GM19193 (cell line): ENCODE data around the gene MAP6D1.

Experiments
- POLR2A ChIP-seq: IDR thresholded peaks from 4 replicates; pipeline ENCODE4 v1.6.1; 2011; ENCODE audit not compliant: insufficient read depth, insufficient read length; ENCODE audit errors: extremely low read depth

The MAP6D1 gene

DNA sequence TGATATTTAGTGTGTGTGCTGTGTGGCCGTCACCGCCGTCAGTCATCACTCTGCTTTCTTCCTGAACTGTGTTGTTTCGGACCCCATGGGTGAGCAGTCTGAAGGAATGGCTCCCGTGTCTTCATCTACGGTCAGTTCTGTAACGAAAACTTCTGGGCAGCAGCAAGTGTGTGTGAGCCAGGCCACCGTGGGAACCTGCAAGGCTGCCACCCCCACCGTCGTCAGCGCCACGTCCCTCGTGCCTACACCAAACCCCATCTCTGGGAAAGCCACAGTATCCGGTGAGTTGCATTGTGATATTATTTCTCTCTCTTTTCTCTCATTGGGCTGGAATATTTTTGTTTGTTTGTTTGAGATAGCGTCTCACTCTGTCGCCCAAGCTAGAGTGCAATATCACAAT lies 34.7 kb downstream of the MAP6D1 start:
- TF ChIP-seq POLR2A, result no peak

GRCh38 chr3:183789826-183790225 lies 35.6 kb downstream of the MAP6D1 start:
- TF ChIP-seq POLR2A, result no peak

GRCh38 chr3:183782576-183783276 lies 42.7 kb downstream of the MAP6D1 start:
- no peak for TF ChIP-seq POLR2A

DNA sequence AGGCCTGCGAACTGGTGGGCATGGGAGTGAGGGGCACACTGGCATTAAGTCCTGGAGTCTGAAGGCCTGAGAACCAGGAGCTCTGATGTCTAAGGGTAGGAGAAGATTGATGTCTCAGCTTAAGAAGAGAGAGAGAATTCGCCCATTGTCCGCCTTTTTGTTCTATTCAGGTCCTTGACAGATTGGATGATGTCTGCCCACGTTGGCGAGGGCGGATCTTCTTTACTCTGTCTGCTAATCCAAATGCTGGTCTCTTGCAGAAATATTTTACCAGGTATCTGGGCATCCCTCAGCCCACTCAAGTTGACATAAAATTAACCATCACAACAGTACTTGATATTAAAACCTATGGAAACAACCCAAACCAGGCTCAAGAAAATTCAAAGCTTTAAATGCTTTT lies 44.1 kb downstream of the MAP6D1 start:
- no peak for TF ChIP-seq POLR2A

DNA sequence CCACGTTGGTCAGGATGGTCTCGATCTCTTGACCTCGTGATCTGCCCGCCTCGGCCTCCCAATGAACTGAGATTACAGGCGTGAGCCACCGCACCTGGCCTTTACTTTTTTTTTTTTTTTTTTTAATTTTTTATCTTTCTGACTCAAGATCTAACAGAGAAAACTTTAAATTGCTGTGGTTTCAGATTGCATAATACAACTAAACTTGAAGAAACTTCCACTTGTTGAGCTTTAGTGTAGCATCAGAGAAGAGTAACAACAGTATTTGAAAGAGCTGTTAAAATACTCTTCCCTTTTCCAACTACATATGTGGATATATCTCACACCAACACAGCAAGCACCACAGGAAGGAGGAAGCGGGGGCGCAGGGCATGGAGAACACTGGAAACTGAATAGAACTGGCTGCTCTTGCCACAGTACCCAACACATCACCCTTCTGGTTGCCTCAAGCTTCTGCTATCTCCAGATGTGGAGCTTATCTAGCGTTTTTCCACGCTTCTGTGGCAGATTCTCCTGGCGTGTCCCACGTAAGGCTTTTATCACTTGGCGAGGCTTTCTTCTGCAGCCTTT lies 45.4 kb downstream of the MAP6D1 start:
- TF ChIP-seq POLR2A, result no peak

DNA sequence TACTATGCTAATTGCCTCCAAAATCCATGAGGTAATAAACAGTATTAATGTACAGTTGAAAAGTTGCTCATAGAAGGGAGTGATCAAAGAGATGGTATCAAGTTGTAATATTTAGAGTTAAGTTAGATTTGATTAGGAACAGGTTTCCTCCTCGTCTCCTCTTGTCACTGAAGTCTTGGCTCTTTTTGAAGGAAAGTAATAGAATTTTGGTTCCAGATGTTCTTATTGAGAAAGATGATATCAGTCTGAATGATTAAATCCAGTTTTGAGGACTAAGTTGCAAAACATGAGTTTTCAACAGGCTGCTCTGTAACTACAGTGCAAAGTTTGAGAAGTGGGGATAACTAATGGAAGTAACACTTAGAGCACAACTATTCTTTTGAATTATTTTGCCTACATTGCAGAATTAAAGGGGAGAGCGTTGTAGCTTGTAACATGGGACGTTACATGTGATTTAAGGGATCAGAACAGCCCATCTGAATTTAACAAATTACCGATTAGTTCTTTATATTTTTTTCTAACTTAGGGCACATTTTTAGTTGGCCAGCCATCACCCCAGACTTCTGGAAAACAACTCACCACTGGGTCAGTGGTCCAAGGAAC lies 48.3 kb downstream of the MAP6D1 start:
- TF ChIP-seq POLR2A, result no peak

DNA sequence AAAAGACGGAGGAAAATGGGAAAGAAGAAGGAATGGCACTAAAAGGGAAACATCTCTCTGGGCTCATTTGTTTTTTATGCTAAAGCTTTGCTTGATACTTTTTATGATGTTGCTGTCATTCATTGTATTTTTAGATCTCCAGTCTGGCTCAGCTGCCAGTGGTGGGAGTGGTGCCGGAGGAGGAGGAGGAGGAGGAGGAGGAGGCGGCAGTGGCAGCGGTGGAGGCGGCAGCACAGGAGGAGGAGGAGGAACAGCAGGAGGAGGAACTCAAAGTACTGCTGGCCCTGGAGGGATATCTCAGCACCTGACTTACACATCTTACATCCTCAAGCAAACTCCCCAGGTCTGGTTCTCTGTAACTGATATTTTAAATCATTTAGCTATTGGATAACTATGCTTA lies 49.6 kb downstream of the MAP6D1 start:
- no peak for TF ChIP-seq POLR2A

GRCh38 chr3:183774631-183775030 lies 50.7 kb downstream of the MAP6D1 start:
- TF ChIP-seq POLR2A, result no peak

GRCh38 chr3:183769453-183769852 lies 55.9 kb downstream of the MAP6D1 start:
- TF ChIP-seq POLR2A, result no peak

GRCh38 chr3:183768114-183768513 lies 57.3 kb downstream of the MAP6D1 start:
- no peak for TF ChIP-seq POLR2A

- no peak for TF ChIP-seq POLR2A
Measured at GRCh38 chr3:183766745-183767606, 58.4 kb downstream of the MAP6D1 start.

DNA sequence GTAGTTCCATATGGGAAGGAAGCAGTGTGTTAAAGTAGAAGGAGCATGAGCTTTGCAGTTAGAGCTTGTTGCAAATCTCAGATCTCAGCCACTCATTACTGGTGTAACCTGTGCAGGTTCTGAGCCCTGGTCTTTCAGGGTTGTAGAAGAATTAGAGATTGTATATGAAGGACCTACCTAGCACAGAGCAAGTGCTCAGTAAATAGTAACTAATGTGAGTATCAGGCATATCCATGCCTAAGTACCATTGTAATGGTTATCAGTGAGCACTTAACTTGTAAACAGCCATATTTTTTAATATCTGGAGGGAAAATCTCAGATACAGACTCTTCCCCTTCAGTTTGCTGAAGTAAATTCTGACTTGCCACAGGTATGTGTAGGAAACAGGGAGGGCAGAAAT lies 59.3 kb downstream of the MAP6D1 start:
- TF ChIP-seq POLR2A, result no peak
